AG09319 (cell line): ENCODE measurements around the gene GRM2.

Experiments
- DNase-seq: peaks from one replicate; pipeline ENCODE4 v3.0.0-alpha.2; 2010; ENCODE audit warnings: low read depth; ENCODE audit errors: extremely low read depth
- TF ChIP-seq, protein P1 (sequence below): IDR thresholded peaks from 2 replicates; pipeline ENCODE4 v1.5.1; 2011; ENCODE audit warnings: low read depth, mild to moderate bottlenecking, inconsistent platforms, low read length, moderate library complexity

The GRM2 gene

GRCh38 chr3:51670053-51670822 is 36.6 kb upstream of the GRM2 start:
- DNase-seq, result no peak
- TF ChIP-seq, protein P1, sequence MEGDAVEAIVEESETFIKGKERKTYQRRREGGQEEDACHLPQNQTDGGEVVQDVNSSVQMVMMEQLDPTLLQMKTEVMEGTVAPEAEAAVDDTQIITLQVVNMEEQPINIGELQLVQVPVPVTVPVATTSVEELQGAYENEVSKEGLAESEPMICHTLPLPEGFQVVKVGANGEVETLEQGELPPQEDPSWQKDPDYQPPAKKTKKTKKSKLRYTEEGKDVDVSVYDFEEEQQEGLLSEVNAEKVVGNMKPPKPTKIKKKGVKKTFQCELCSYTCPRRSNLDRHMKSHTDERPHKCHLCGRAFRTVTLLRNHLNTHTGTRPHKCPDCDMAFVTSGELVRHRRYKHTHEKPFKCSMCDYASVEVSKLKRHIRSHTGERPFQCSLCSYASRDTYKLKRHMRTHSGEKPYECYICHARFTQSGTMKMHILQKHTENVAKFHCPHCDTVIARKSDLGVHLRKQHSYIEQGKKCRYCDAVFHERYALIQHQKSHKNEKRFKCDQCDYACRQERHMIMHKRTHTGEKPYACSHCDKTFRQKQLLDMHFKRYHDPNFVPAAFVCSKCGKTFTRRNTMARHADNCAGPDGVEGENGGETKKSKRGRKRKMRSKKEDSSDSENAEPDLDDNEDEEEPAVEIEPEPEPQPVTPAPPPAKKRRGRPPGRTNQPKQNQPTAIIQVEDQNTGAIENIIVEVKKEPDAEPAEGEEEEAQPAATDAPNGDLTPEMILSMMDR, result no peak

GRCh38 chr3:51670823-51671733 is 35.8 kb upstream of the GRM2 start, which contains the start of gene TEX264:
TSS of gene TEX264 (plus strand) at chr3:51671252. CDS start at chr3:51674305, 3,053 bp downstream.
- TF ChIP-seq, protein P1, result no peak
- DNase-seq, result peak; percentile 59

- DNase-seq, result no peak
- TF ChIP-seq, protein P1, result no peak
Observed at GRCh38 chr3:51671734-51672475, 35.0 kb upstream of the GRM2 start.

DNA sequence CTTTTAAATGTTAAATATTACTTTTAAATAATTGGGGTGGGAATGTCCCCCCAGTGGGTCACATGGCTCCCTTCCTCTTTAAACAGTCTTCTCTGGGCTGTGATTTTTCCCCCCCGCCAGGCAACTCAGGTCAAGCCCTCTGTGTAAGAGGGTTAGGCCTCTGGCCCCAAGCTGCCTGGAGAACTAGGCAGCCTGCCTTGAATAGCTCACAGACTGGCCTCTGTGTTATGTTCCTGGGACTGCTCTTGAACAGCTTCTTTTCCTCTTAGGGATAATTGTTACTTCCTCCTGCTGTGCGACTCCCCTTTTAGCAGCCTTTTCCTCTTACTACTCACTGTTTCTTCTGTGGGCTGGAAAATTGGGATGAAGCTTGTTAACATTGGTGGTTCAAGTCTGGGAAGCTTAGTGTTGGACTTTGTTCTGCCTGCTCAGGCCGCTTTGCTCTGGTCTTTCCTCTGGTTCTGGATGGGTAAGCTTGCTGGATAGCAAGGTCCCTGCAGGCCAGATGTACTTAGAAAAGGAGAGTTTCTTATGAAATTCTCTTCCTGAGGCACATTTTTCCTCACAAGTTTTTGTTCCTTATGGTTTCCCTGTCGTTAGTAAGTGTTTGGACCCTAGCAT is 33.6 kb upstream of the GRM2 start:
- DNase-seq, result no peak
- TF ChIP-seq, protein P1, result no peak

DNA sequence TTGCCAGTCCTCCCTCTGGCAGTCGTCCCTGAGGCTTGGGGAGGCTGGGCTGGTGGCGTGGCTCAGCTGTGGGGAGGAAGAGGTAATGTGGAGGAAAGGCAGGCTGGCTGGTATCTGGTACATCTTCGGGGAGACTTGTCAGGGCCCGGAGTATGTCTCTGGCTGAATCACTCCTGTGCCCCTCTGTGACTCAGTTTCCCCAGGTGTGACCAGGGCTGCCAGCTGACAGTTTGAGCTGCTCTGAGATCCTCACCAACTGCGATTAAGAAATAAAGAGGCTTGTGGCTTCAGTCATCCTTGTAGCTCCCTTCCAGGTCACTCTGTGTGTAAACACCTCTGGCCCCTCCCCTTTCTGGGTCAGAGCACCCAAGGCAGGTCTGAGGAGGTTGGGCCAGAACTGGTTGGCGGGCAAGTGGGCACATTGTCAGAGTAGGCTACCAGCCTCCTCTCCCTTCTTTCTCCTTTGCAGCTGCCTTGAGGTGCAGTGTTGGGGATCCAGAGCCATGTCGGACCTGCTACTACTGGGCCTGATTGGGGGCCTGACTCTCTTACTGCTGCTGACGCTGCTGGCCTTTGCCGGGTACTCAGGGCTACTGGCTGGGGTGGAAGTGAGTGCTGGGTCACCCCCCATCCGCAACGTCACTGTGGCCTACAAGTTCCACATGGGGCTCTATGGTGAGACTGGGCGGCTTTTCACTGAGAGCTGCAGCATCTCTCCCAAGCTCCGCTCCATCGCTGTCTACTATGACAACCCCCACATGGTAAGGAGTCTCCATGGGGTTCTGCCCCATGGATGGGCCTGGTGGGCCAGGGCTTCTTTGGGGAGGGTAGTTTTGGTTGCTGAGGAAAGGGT is 32.8 kb upstream of the GRM2 start:
- no peak for DNase-seq
- TF ChIP-seq, protein P1, result no peak

GRCh38 chr3:51675201-51675611 is 31.7 kb upstream of the GRM2 start:
- TF ChIP-seq, protein P1, result no peak

More at GRCh38 chr3:51675201-51675611, 31.7 kb upstream of the GRM2 start:
- DNase-seq, result no peak
